Endodermal cell (in vitro differentiated cells): ENCODE data around the gene ELMO1. TPM values are rescaled to one million over a fixed set of nuclear protein-coding genes. Genes with fewer than 3 reads are reported as not detected.

Experiments
- DNase-seq: peaks from one replicate; pipeline ENCODE4 v3.0.0-alpha.2; 2017
- H3K27ac ChIP-seq: 2 replicates; pipeline ENCODE4 v1.5.1; 2013; ENCODE audit warnings: mild to moderate bottlenecking, low read depth, low read length, moderate library complexity
- H3K27me3 ChIP-seq: 2 replicates; pipeline ENCODE4 v1.6.1; 2013; ENCODE audit warnings: mild to moderate bottlenecking, low read length, moderate library complexity; ENCODE audit not compliant: insufficient read depth, control insufficient read depth, poor library complexity, severe bottlenecking
- H3K36me3 ChIP-seq: 2 replicates; pipeline ENCODE4 v1.7.0; 2013; ENCODE audit warnings: mild to moderate bottlenecking, low read length, moderate library complexity; ENCODE audit not compliant: control insufficient read depth, insufficient read depth
- H3K4me1 ChIP-seq: one replicate; pipeline ENCODE4 v1.7.0; 2013; ENCODE audit warnings: low read length; ENCODE audit not compliant: control insufficient read depth, insufficient read depth
- H3K4me3 ChIP-seq: 2 replicates; pipeline ENCODE4 v1.5.1; 2013; ENCODE audit warnings: mild to moderate bottlenecking, low read length, moderate library complexity
- H3K9ac ChIP-seq: 2 replicates; pipeline ENCODE4 v1.6.1; 2013; ENCODE audit warnings: mild to moderate bottlenecking, low read length, moderate library complexity; ENCODE audit not compliant: poor library complexity, severe bottlenecking; ENCODE audit errors: extremely low read depth
- H3K9me3 ChIP-seq: 2 replicates; pipeline ENCODE4 v1.6.1; 2013; ENCODE audit warnings: mild to moderate bottlenecking, low read length, moderate library complexity; ENCODE audit not compliant: control insufficient read depth
- H3K27ac Mint-ChIP-seq: 2 replicates; pipeline ENCODE4 v1.8.0; 2020; ENCODE audit warnings: mixed read lengths
- H3K27me3 Mint-ChIP-seq: 2 replicates; pipeline ENCODE4 v1.8.0; 2021; ENCODE audit warnings: mild to moderate bottlenecking, mixed read lengths; ENCODE audit not compliant: insufficient read depth
- H3K36me3 Mint-ChIP-seq: 2 replicates; pipeline ENCODE4 v1.8.0; 2020; ENCODE audit warnings: low read depth, mixed read lengths
- H3K4me1 Mint-ChIP-seq: 2 replicates; pipeline ENCODE4 v1.8.0; 2020; ENCODE audit warnings: mixed read lengths
- H3K4me3 Mint-ChIP-seq: 2 replicates; pipeline ENCODE4 v1.8.0; 2020; ENCODE audit warnings: mild to moderate bottlenecking, moderate library complexity, mixed read lengths
- H3K9me3 Mint-ChIP-seq: 2 replicates; pipeline ENCODE4 v1.8.0; 2020; ENCODE audit warnings: mild to moderate bottlenecking, mixed read lengths
- CTCF ChIP-seq: fragments of 200-600 bp; sonication (generic); conservative IDR thresholded peaks from 2 replicates; pipeline ENCODE4 v1.5.0; 2021; ENCODE audit warnings: antibody characterized with exemption, mild to moderate bottlenecking
- whole genome bisulfite sequencing, 2 experiments: methylation state at CpG; one replicate each; pipeline versions ENCODE4 v1.1.5 to v1.1.7; 2013; ENCODE audit warnings: missing lambda C conversion rate in 2 of 2, mixed read lengths in 1 of 2; ENCODE audit not compliant: insufficient coverage in 1 of 2, insufficient read length in 1 of 2; 5-methylcytosine and 5-hydroxymethylcytosine counted together
- total RNA-seq, 2 donors: library from RNA; stranded (reverse); fragmentation: NEBNext Ultra II Directional in 1 of 2; extraction: Animal tissue kit (Norgen Biotek cat#: 25700) in 1 of 2; gene quantifications; 2 replicates in 1 of 2; 3 replicates in 1 of 2; pipeline ENCODE4 v1.2.1, GENCODE V29; 2021

ELMO1 gene
- total RNA-seq, 2 donors from 2014 or later = 120 to 131 TPM

GRCh38 chr7:37433166-37433565, 15.5 kb downstream of the ELMO1 start:
- H3K27me3 Mint-ChIP-seq = no peaks in the 10 kb centered on the region

GRCh38 chr7:37432281-37432920, 16.3 kb downstream of the ELMO1 start:
- H3K9me3 ChIP-seq = no peaks in the 10 kb centered on the region
- no peak for TF ChIP-seq CTCF
- Mint-ChIP-seq H3K27me3 (no peaks in the 10 kb centered on the region), H3K9me3 (no peaks in the 10 kb centered on the region), H3K4me3 (no peak overlapping the region), H3K36me3 (peaks cover 35% of the 10 kb centered on the region), H3K27ac (no peak overlapping the region), H3K4me1 (peaks cover 37% of the 10 kb centered on the region)
- H3K27ac ChIP-seq = no peak overlapping the region
- no peak overlapping the region for H3K4me3 ChIP-seq
- 71 to 73% methylated on average over 4 to 8 of the region's 8 CpGs for WGBS, 2 experiments
- H3K9ac ChIP-seq = no peak overlapping the region
- H3K4me1 ChIP-seq = no peaks in the 10 kb centered on the region
- no peak for DNase-seq
- peaks cover 33% of the 10 kb centered on the region for H3K36me3 ChIP-seq
- no peaks in the 10 kb centered on the region for H3K27me3 ChIP-seq

More at GRCh38 chr7:37433166-37433565, 15.5 kb downstream of the ELMO1 start:
- Histone ChIP-seq H3K4me3 (no peak overlapping the region), H3K36me3 (peaks cover 26% of the 10 kb centered on the region), H3K9me3 (no peaks in the 10 kb centered on the region), H3K4me1 (no peaks in the 10 kb centered on the region), H3K9ac (no peak overlapping the region), H3K27me3 (no peaks in the 10 kb centered on the region), H3K27ac (no peak overlapping the region)
- Mint-ChIP-seq H3K4me3 (no peak overlapping the region), H3K4me1 (peaks cover 37% of the 10 kb centered on the region), H3K36me3 (peaks cover 34% of the 10 kb centered on the region), H3K9me3 (no peaks in the 10 kb centered on the region), H3K27ac (peak overlapping the region; percentile 20)
- peak; percentile 70 for DNase-seq
- TF ChIP-seq CTCF = peak; percentile 69
- WGBS, 2 experiments = 83 to 89% methylated on average over 1 to 3 of the region's 3 CpGs

- no peaks in the 10 kb centered on the region for H3K9me3 ChIP-seq
- Mint-ChIP-seq H3K27me3 (no peaks in the 10 kb centered on the region), H3K36me3 (peaks cover 44% of the 10 kb centered on the region), H3K27ac (no peak overlapping the region), H3K4me1 (peaks cover 39% of the 10 kb centered on the region), H3K4me3 (no peak overlapping the region), H3K9me3 (no peaks in the 10 kb centered on the region)
- no peaks in the 10 kb centered on the region for H3K27me3 ChIP-seq
- H3K4me3 ChIP-seq = no peak overlapping the region
- H3K27ac ChIP-seq = no peak overlapping the region
- H3K4me1 ChIP-seq = no peaks in the 10 kb centered on the region
- no peak for DNase-seq
- peaks cover 43% of the 10 kb centered on the region for H3K36me3 ChIP-seq
- no peak for TF ChIP-seq CTCF
- no peak overlapping the region for H3K9ac ChIP-seq
Observed at GRCh38 chr7:37431413-37431812, 17.3 kb downstream of the ELMO1 start.
